DOHH2 (cell line): ENCODE results near the gene RNF26.

Source experiments
- EZH2phosphoT487 ChIP-seq: fragments of 200-600 bp; sonication (generic); IDR thresholded peaks from 2 replicates; pipeline ENCODE4 v1.6.1; 2017; ENCODE audit warnings: borderline replicate concordance, mild to moderate bottlenecking, antibody characterized with exemption, low read length, moderate library complexity, mixed read lengths
- TF ChIP-seq, protein P1 (sequence below): fragments of 200-600 bp; sonication (generic); IDR thresholded peaks from one replicate; pipeline ENCODE4 v1.5.1; 2014; ENCODE audit warnings: antibody characterized with exemption, mild to moderate bottlenecking, low read depth, low read length; ENCODE audit not compliant: poor library complexity, severe bottlenecking

DNA sequence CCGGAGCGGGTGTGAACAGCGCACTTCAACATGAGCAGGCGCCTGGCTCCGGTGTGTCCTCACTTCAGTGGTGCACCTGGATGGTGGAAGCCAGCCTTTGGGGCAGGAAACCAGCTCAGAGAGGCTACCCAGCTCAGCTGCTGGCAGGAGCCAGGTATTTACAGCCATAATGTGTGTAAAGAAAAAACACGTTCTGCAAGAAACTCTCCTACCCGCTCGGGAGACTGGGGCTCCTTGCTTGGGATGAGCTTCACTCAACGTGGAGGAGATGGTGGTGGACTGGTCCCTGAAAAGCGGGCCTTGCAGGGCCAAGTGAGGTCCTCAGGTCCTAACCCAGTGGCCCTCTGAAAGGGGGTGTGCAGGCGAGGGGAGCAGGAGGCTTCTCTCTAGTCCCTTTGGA, 24.9 kb upstream of the RNF26 start:
- TF ChIP-seq, protein P1, sequence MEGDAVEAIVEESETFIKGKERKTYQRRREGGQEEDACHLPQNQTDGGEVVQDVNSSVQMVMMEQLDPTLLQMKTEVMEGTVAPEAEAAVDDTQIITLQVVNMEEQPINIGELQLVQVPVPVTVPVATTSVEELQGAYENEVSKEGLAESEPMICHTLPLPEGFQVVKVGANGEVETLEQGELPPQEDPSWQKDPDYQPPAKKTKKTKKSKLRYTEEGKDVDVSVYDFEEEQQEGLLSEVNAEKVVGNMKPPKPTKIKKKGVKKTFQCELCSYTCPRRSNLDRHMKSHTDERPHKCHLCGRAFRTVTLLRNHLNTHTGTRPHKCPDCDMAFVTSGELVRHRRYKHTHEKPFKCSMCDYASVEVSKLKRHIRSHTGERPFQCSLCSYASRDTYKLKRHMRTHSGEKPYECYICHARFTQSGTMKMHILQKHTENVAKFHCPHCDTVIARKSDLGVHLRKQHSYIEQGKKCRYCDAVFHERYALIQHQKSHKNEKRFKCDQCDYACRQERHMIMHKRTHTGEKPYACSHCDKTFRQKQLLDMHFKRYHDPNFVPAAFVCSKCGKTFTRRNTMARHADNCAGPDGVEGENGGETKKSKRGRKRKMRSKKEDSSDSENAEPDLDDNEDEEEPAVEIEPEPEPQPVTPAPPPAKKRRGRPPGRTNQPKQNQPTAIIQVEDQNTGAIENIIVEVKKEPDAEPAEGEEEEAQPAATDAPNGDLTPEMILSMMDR = no peak
- TF ChIP-seq EZH2phosphoT487 = no peak
